OCI-LY1 (cell line): Measurements from ENCODE around the gene ABLIM3.

Experiments used
- EZH2 ChIP-seq: fragments of 200-600 bp; sonication (generic), shearing (Covaris generic); IDR thresholded peaks from 2 replicates; pipeline ENCODE4 v1.8.0; 2017; ENCODE audit warnings: borderline replicate concordance, mixed run types, mild to moderate bottlenecking, antibody characterized with exemption, low read length, moderate library complexity, mixed read lengths
- TF ChIP-seq, protein P1 (sequence below): fragments of 200-600 bp; sonication (generic), shearing (Covaris generic); IDR thresholded peaks from 2 replicates; pipeline ENCODE4 v1.5.1; 2017; ENCODE audit warnings: mild to moderate bottlenecking, antibody characterized with exemption, low read length, moderate library complexity, mixed read lengths

DNA sequence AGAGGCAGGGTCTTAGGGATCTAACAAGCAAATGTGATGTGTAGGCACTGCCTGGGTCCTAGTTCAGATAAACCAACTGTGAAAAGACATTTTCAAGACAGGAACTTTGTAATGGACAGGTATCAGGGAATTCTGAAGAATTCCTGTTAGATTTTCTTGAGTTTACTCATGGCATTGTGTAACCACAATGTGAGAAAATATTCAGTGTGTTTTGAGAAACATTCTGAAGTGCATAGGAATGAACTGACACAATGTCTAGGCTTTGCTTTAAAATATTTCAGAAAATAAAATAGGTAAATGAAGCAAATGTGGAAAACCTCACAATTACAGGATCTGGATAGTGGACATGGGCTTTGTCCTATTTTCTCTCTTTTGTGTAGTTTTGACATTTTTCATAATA, 115.2 kb downstream of the ABLIM3 start:
- TF ChIP-seq, protein P1, sequence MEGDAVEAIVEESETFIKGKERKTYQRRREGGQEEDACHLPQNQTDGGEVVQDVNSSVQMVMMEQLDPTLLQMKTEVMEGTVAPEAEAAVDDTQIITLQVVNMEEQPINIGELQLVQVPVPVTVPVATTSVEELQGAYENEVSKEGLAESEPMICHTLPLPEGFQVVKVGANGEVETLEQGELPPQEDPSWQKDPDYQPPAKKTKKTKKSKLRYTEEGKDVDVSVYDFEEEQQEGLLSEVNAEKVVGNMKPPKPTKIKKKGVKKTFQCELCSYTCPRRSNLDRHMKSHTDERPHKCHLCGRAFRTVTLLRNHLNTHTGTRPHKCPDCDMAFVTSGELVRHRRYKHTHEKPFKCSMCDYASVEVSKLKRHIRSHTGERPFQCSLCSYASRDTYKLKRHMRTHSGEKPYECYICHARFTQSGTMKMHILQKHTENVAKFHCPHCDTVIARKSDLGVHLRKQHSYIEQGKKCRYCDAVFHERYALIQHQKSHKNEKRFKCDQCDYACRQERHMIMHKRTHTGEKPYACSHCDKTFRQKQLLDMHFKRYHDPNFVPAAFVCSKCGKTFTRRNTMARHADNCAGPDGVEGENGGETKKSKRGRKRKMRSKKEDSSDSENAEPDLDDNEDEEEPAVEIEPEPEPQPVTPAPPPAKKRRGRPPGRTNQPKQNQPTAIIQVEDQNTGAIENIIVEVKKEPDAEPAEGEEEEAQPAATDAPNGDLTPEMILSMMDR = no peak
- TF ChIP-seq EZH2 = no peak
